ENCODE results near the gene RASSF6.
"Not testable (repeated sequence)": the region's sequence is repeated elsewhere in the genome, so short reads cannot be mapped to it uniquely, and the experiment has no call there.

Gene RASSF6

GRCh38 chr4:73653695-73654106, 33.5 kb upstream of the RASSF6 start:
- Histone ChIP-seq H3K9me3 (ENCODE audit: control insufficient read depth in 5 of 5, low read length in 5 of 5) (no peaks in the 10 kb centered on the region), H3K4me3 (ENCODE audit: low read depth in 1 of 5, low read length in 5 of 5) (no peak overlapping the region), H3K9ac (ENCODE audit: low read length in 5 of 5) (no peak overlapping the region), H3K4me1 (ENCODE audit: control insufficient read depth in 5 of 5, insufficient read depth in 5 of 5, low read length in 5 of 5) (no peaks in the 10 kb centered on the region), H3K36me3 (ENCODE audit: control insufficient read depth in 5 of 5, insufficient read depth in 5 of 5, low read length in 5 of 5) (no peaks in the 10 kb centered on the region), H3K27me3 (ENCODE audit: control insufficient read depth in 5 of 5, insufficient read depth in 4 of 5, low read length in 5 of 5) (peaks cover 0 to 4% (median 0%) of the 10 kb centered on the region in 5 donors), H3K27ac (ENCODE audit: low read depth, low read length) (no peak overlapping the region)

DNA sequence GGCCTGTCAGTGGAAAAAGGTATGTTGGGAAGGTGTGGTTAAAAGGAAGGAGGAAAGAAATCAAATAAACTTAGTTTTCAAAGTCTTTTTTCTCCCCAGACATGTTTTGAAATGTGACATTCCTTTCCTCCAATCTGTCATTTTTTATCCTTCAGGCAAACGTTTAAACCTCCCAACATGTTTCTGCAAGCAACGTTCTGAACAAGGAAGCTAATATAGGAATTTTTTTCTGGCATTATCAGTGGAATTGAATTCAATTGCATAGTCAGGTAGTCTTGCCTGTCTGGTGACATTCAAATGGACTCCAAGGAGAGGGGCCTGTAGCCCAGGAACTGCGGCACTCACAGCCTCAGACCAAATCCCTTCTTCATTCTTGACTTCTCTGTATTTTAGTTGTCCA, 30.0 kb upstream of the RASSF6 start:
- Histone ChIP-seq H3K9me3 (ENCODE audit: control insufficient read depth in 5 of 5, low read length in 5 of 5) (no peaks in the 10 kb centered on the region), H3K9ac (ENCODE audit: low read length in 5 of 5) (no peak overlapping the region), H3K4me1 (ENCODE audit: control insufficient read depth in 5 of 5, insufficient read depth in 5 of 5, low read length in 5 of 5) (no peaks in the 10 kb centered on the region), H3K36me3 (ENCODE audit: control insufficient read depth in 5 of 5, insufficient read depth in 5 of 5, low read length in 5 of 5) (no peaks in the 10 kb centered on the region), H3K27ac (ENCODE audit: low read depth, low read length) (no peak overlapping the region), H3K27me3 (ENCODE audit: control insufficient read depth in 5 of 5, insufficient read depth in 4 of 5, low read length in 5 of 5) (peaks cover 0 to 4% (median 0%) of the 10 kb centered on the region in 5 donors), H3K4me3 (ENCODE audit: low read depth in 1 of 5, low read length in 5 of 5) (no peak overlapping the region)

GRCh38 chr4:73648478-73648877, 28.2 kb upstream of the RASSF6 start:
- no peak overlapping the region for H3K4me3 ChIP-seq (ENCODE audit: low read depth in 1 of 5, low read length in 5 of 5)
- no peak overlapping the region for H3K27ac ChIP-seq (ENCODE audit: low read depth, low read length)

GRCh38 chr4:73646117-73646516, 25.9 kb upstream of the RASSF6 start:
- Histone ChIP-seq H3K27me3 (ENCODE audit: control insufficient read depth in 5 of 5, insufficient read depth in 4 of 5, low read length in 5 of 5) (no peaks in the 10 kb centered on the region), H3K4me1 (ENCODE audit: control insufficient read depth in 5 of 5, insufficient read depth in 5 of 5, low read length in 5 of 5) (no peaks in the 10 kb centered on the region), H3K9me3 (ENCODE audit: control insufficient read depth in 5 of 5, low read length in 5 of 5) (no peaks in the 10 kb centered on the region), H3K4me3 (ENCODE audit: low read depth in 1 of 5, low read length in 5 of 5) (no peak overlapping the region), H3K9ac (ENCODE audit: low read length in 5 of 5) (no peak overlapping the region), H3K36me3 (ENCODE audit: control insufficient read depth in 5 of 5, insufficient read depth in 5 of 5, low read length in 5 of 5) (no peaks in the 10 kb centered on the region), H3K27ac (ENCODE audit: low read depth, low read length) (no peak overlapping the region)

More at GRCh38 chr4:73648478-73648877, 28.2 kb upstream of the RASSF6 start:
- H3K27me3 ChIP-seq (ENCODE audit: control insufficient read depth in 5 of 5, insufficient read depth in 4 of 5, low read length in 5 of 5): no peaks in the 10 kb centered on the region
- no peaks in the 10 kb centered on the region for H3K4me1 ChIP-seq (ENCODE audit: control insufficient read depth in 5 of 5, insufficient read depth in 5 of 5, low read length in 5 of 5)
- H3K9me3 ChIP-seq (ENCODE audit: control insufficient read depth in 5 of 5, low read length in 5 of 5): no peaks in the 10 kb centered on the region
- no peaks in the 10 kb centered on the region for H3K36me3 ChIP-seq (ENCODE audit: control insufficient read depth in 5 of 5, insufficient read depth in 5 of 5, low read length in 5 of 5)
- H3K9ac ChIP-seq (ENCODE audit: low read length in 5 of 5): no peak overlapping the region

DNA sequence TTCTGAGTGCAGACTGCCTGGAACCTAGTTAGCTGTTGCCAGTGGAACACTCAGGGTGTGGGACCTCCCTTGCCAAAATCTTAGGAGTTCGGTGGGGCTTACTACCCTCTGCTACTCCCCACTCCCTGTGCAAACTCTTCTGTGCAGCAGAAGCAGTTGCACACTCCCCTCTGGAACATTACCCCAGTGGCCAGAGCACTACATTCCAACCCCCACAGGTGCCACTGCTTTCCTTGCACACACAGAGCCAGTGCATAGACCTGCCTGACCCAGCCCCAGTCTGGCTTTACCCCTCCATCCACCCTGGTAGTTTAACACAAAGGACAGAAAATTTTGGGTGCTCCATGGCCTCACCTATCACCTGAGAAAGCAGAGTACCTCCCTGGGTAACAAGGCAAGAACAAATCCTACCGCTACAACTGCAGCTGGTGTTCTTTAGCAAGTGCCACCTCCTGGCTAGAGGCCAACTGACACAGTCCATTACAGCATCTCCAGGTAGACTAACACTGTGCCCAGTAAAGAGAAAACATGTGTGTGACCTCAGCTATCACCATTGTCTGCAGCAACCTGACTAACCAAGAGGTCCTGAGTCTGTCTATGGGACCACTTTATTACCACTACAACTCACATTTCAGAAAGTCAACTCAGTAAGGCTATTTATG, 11.5 kb upstream of the RASSF6 start:
- H3K4me1 ChIP-seq (ENCODE audit: control insufficient read depth in 5 of 5, insufficient read depth in 5 of 5, low read length in 5 of 5): no peaks in the 10 kb centered on the region
- H3K27ac ChIP-seq (ENCODE audit: low read depth, low read length): no peak overlapping the region
- H3K4me3 ChIP-seq (ENCODE audit: low read depth in 1 of 5, low read length in 5 of 5): no peak overlapping the region
- no peaks in the 10 kb centered on the region for H3K9me3 ChIP-seq (ENCODE audit: control insufficient read depth in 5 of 5, low read length in 5 of 5)
- no peaks in the 10 kb centered on the region for H3K36me3 ChIP-seq (ENCODE audit: control insufficient read depth in 5 of 5, insufficient read depth in 5 of 5, low read length in 5 of 5)
- H3K27me3 ChIP-seq (ENCODE audit: control insufficient read depth in 5 of 5, insufficient read depth in 4 of 5, low read length in 5 of 5): no peaks in the 10 kb centered on the region
- H3K9ac ChIP-seq (ENCODE audit: low read length in 5 of 5): no peak overlapping the region

DNA sequence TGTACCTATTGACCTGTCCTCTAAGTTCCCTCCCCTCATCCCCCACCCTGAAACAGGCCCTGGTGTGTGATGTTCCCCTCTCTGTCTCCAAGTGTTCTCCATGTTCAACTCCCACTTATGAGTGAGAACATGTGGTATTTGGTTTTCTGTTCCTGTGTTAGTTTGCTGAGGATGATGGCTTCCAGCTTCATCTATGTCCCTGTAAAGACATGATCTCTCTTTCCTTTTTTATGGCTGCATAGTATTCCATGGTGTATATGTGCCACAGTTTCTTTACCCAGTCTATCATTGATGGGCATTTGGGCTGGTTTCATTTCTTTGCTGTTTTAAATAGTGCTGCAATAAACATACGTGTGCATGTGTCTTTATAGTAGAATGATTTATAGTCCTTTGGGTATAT, 8.6 kb upstream of the RASSF6 start:
- not testable (repeated sequence) for H3K36me3 ChIP-seq (ENCODE audit: control insufficient read depth in 5 of 5, insufficient read depth in 5 of 5, low read length in 5 of 5); H3K9ac ChIP-seq (ENCODE audit: low read length in 5 of 5); H3K4me3 ChIP-seq (ENCODE audit: low read depth in 1 of 5, low read length in 5 of 5); H3K27ac ChIP-seq (ENCODE audit: low read depth, low read length); H3K27me3 ChIP-seq (ENCODE audit: control insufficient read depth in 5 of 5, insufficient read depth in 4 of 5, low read length in 5 of 5); H3K9me3 ChIP-seq (ENCODE audit: control insufficient read depth in 5 of 5, low read length in 5 of 5); H3K4me1 ChIP-seq (ENCODE audit: control insufficient read depth in 5 of 5, insufficient read depth in 5 of 5, low read length in 5 of 5)

- Histone ChIP-seq H3K27ac (ENCODE audit: low read depth, low read length) (no peak overlapping the region), H3K9ac (ENCODE audit: low read length in 5 of 5) (no peak overlapping the region)
Measured at GRCh38 chr4:73621357-73621756, 1.1 kb upstream of the RASSF6 start.

GRCh38 chr4:73619346-73619745, 890 bp downstream of the RASSF6 start:
- no peak overlapping the region for H3K4me3 ChIP-seq (ENCODE audit: low read depth in 1 of 5, low read length in 5 of 5)
- H3K4me1 ChIP-seq (ENCODE audit: control insufficient read depth in 5 of 5, insufficient read depth in 5 of 5, low read length in 5 of 5): peaks cover 0 to 7% (median 3%) of the 10 kb centered on the region in 5 donors
- H3K27me3 ChIP-seq (ENCODE audit: control insufficient read depth in 5 of 5, insufficient read depth in 4 of 5, low read length in 5 of 5): peaks cover 0 to 13% (median 7%) of the 10 kb centered on the region in 5 donors
- H3K36me3 ChIP-seq (ENCODE audit: control insufficient read depth in 5 of 5, insufficient read depth in 5 of 5, low read length in 5 of 5): no peaks in the 10 kb centered on the region
- no peaks in the 10 kb centered on the region for H3K9me3 ChIP-seq (ENCODE audit: control insufficient read depth in 5 of 5, low read length in 5 of 5)
- H3K27ac ChIP-seq (ENCODE audit: low read depth, low read length): no peak overlapping the region
- no peak overlapping the region for H3K9ac ChIP-seq (ENCODE audit: low read length in 5 of 5)

More at GRCh38 chr4:73621357-73621756, 1.1 kb upstream of the RASSF6 start:
- no peaks in the 10 kb centered on the region for H3K9me3 ChIP-seq (ENCODE audit: control insufficient read depth in 5 of 5, low read length in 5 of 5)
- H3K27me3 ChIP-seq (ENCODE audit: control insufficient read depth in 5 of 5, insufficient read depth in 4 of 5, low read length in 5 of 5): peaks cover 0 to 13% (median 7%) of the 10 kb centered on the region in 5 donors
- peaks cover 0 to 7% (median 3%) of the 10 kb centered on the region in 5 donors for H3K4me1 ChIP-seq (ENCODE audit: control insufficient read depth in 5 of 5, insufficient read depth in 5 of 5, low read length in 5 of 5)
- no peaks in the 10 kb centered on the region for H3K36me3 ChIP-seq (ENCODE audit: control insufficient read depth in 5 of 5, insufficient read depth in 5 of 5, low read length in 5 of 5)
- no peak overlapping the region for H3K4me3 ChIP-seq (ENCODE audit: low read depth in 1 of 5, low read length in 5 of 5)

DNA sequence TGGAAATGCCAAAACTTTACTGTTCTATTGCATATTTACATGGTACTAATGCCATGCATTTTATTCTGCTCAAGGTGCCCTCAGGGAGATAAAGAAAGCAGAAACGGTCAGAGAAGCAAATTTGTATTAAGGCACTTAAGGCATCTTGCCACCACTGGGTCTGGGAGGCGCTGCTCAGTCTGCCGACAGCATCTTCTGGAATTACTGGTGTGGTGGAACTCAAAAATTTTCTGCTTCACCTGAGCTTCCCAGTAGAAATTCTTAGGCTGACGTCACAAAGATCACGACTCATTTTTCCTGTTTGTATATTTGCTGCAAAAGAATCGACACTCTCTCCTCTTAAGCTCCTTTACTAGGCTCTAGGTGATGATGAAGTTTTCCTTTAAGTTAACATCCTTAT, 3.0 kb downstream of the RASSF6 start:
- Histone ChIP-seq H3K4me1 (ENCODE audit: control insufficient read depth in 5 of 5, insufficient read depth in 5 of 5, low read length in 5 of 5) (peaks cover 0 to 8% (median 3%) of the 10 kb centered on the region in 5 donors), H3K4me3 (ENCODE audit: low read depth in 1 of 5, low read length in 5 of 5) (no peak overlapping the region), H3K27me3 (ENCODE audit: control insufficient read depth in 5 of 5, insufficient read depth in 4 of 5, low read length in 5 of 5) (peaks cover 0 to 13% (median 7%) of the 10 kb centered on the region in 5 donors), H3K9me3 (ENCODE audit: control insufficient read depth in 5 of 5, low read length in 5 of 5) (no peaks in the 10 kb centered on the region), H3K27ac (ENCODE audit: low read depth, low read length) (no peak overlapping the region), H3K36me3 (ENCODE audit: control insufficient read depth in 5 of 5, insufficient read depth in 5 of 5, low read length in 5 of 5) (no peaks in the 10 kb centered on the region), H3K9ac (ENCODE audit: low read length in 5 of 5) (no peak overlapping the region)

DNA sequence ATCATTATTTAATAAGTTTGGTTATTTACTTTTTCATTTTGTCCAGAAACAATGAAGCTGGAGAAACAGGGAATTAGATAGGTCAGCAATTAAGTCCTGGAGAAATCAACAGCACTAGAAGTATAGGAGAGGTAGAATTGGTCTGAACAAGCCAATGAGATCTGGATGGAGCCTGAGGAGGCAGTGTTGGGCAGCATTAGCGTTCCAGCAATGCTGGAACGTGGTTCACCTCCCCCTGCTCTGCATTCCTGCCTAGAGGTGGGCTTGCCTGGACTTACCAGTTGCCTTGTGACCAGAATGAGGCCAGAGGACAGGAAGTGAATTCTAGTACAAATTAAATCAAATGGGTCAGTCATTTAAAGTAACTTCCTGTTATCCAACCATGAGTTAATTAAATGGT, 4.6 kb downstream of the RASSF6 start:
- Histone ChIP-seq H3K9me3 (ENCODE audit: control insufficient read depth in 5 of 5, low read length in 5 of 5) (no peaks in the 10 kb centered on the region), H3K9ac (ENCODE audit: low read length in 5 of 5) (no peak overlapping the region), H3K4me3 (ENCODE audit: low read depth in 1 of 5, low read length in 5 of 5) (no peak overlapping the region), H3K27me3 (ENCODE audit: control insufficient read depth in 5 of 5, insufficient read depth in 4 of 5, low read length in 5 of 5) (peaks cover 0 to 12% (median 7%) of the 10 kb centered on the region in 5 donors), H3K36me3 (ENCODE audit: control insufficient read depth in 5 of 5, insufficient read depth in 5 of 5, low read length in 5 of 5) (no peaks in the 10 kb centered on the region), H3K4me1 (ENCODE audit: control insufficient read depth in 5 of 5, insufficient read depth in 5 of 5, low read length in 5 of 5) (peaks cover 0 to 11% (median 3%) of the 10 kb centered on the region in 5 donors), H3K27ac (ENCODE audit: low read depth, low read length) (no peak overlapping the region)
